BE2C (cell line): Measurements from ENCODE around the gene ASTN1.

Experiments
- DNase-seq: peaks from one replicate; pipeline ENCODE4 v3.0.0-alpha.2; 2020
- H3K27me3 ChIP-seq: fragments of 250-450 bp; sonication (Bioruptor Pico); 2 replicates; pipeline ENCODE4 v1.5.1; 2020; ENCODE audit warnings: mild to moderate bottlenecking
- H3K36me3 ChIP-seq: fragments of 250-450 bp; sonication (Bioruptor Pico); 2 replicates; pipeline ENCODE4 v1.5.1; 2020; ENCODE audit warnings: mild to moderate bottlenecking
- H3K4me1 ChIP-seq: fragments of 250-450 bp; sonication (Bioruptor Pico); 2 replicates; pipeline ENCODE4 v1.5.1; 2020
- H3K4me3 ChIP-seq: 2 replicates; pipeline ENCODE4 v1.5.1; 2011; ENCODE audit warnings: low read depth, low read length
- H3K9me3 ChIP-seq: fragments of 250-450 bp; sonication (Bioruptor Pico); 2 replicates; pipeline ENCODE4 v1.5.1; 2020
- TF ChIP-seq, protein P1 (sequence below): IDR thresholded peaks from 2 replicates; pipeline ENCODE4 v1.5.1; 2012; ENCODE audit warnings: mild to moderate bottlenecking, low read depth, low read length

The ASTN1 gene

DNA sequence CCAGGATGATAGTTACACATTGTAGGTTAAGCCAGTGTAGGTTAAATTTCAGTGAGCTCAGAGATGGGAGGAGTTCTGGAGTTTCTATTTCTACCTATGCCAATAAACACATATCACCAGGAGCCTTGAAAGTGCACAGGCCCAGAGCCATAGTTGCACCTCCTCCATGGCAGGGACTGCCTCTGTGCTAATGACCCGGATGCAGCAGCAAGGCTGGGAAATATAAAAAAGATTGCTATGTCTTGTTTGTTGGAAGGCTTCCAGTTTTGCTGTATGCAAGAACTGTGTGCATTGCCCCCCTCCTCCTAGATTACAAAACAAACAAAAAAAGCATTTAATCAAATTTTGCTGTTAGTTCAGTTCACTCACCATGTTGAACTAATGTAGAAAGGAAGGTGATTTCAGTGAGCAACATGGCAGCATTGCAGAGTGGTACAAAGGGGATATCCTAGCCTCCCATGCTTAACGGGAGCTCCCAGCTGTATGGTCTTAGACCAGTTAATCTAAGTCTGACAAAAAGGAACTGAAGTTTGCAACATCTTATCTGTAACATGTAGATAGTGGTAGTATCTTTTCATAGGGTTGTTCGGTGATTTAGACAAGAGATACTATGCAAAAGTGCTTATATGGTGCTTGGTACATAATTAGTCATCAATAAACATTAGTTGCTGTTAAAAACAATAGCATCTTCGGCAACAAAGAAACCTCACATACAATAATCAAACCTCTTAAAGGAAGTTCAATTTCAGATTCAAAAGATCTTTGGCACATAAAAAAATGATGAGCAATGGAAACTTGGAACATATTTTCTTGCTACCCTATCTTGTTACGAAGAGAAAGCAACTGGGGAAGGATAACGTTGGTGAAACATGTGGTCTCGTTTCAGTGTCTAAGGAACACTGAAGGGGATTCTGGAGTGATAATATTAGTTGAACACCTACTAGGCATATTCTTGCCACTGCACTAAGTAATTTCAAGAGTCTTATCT, 309.5 kb downstream of the ASTN1 start:
- TF ChIP-seq, protein P1, sequence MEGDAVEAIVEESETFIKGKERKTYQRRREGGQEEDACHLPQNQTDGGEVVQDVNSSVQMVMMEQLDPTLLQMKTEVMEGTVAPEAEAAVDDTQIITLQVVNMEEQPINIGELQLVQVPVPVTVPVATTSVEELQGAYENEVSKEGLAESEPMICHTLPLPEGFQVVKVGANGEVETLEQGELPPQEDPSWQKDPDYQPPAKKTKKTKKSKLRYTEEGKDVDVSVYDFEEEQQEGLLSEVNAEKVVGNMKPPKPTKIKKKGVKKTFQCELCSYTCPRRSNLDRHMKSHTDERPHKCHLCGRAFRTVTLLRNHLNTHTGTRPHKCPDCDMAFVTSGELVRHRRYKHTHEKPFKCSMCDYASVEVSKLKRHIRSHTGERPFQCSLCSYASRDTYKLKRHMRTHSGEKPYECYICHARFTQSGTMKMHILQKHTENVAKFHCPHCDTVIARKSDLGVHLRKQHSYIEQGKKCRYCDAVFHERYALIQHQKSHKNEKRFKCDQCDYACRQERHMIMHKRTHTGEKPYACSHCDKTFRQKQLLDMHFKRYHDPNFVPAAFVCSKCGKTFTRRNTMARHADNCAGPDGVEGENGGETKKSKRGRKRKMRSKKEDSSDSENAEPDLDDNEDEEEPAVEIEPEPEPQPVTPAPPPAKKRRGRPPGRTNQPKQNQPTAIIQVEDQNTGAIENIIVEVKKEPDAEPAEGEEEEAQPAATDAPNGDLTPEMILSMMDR = no peak
- Histone ChIP-seq H3K4me1 (peaks cover 11% of the 10 kb centered on the region), H3K9me3 (no peaks in the 10 kb centered on the region), H3K36me3 (no peaks in the 10 kb centered on the region), H3K27me3 (no peaks in the 10 kb centered on the region), H3K4me3 (no peak overlapping the region)
- no peak for DNase-seq

DNA sequence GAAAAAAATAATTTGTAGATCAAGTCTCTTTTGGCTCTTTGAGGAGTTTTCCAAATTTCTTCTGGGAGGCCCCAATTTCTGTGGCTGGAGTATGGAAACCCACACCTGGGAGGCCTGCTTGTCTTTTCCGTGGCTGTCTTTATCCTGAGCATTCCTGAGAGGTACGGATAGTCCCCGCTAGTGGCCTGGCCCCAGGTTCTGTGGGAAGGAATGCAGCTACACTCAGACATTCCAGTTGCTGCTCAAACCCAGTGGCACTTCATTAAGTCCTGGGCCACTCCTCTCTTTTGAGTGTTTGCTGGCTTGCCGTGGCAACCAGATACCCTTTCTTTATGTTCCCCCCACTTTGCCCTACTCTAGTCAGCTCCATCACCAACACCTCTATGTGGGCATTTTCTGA, 310.4 kb downstream of the ASTN1 start:
- Histone ChIP-seq H3K27me3 (no peaks in the 10 kb centered on the region), H3K4me3 (no peak overlapping the region), H3K4me1 (peaks cover 11% of the 10 kb centered on the region), H3K36me3 (no peaks in the 10 kb centered on the region), H3K9me3 (no peaks in the 10 kb centered on the region)
- no peak for DNase-seq
- TF ChIP-seq, protein P1 = no peak

DNA sequence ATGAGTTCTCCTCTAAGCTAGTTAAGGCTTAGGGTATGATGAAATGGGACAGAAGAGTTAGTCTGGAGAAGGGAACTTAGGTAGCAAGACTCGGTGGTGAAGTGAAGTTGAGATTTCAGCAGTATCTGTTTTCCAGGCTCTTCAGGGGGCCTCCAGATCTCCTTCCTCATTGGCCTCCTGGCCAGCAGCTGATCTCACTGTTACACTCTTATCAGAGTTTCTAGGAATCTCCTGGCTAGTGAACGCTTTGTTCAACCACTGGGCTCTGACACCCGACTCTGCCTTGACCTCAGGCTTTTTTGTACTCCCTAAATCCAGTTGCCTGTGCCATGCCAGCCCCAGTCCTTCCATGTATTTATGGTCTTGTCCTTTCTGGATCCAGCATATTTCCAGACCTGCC, 311.0 kb downstream of the ASTN1 start:
- DNase-seq = no peak
- Histone ChIP-seq H3K9me3 (no peaks in the 10 kb centered on the region), H3K27me3 (no peaks in the 10 kb centered on the region), H3K4me1 (peaks cover 10% of the 10 kb centered on the region), H3K36me3 (no peaks in the 10 kb centered on the region), H3K4me3 (no peak overlapping the region)
- TF ChIP-seq, protein P1 = no peak

DNA sequence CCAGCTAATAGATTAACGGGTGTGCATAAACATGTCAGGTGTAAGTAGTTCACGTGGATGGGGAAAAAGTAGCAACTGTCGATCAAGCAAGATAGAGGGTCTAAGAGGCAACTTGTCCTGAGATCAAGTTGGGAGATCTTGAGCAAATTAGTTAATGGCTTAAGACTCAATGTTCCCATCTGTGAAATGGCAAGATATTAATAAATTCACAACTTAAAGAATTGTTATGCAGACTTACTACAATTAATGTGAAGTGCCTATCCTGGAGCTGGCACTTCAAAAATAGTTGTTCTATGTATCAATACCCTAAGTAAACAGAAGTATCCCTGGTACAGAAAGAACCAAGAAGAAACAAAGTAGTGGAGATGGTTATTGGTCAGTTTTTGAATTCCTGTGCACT, 312.4 kb downstream of the ASTN1 start:
- no peak for DNase-seq
- H3K36me3 ChIP-seq = no peaks in the 10 kb centered on the region

DNA sequence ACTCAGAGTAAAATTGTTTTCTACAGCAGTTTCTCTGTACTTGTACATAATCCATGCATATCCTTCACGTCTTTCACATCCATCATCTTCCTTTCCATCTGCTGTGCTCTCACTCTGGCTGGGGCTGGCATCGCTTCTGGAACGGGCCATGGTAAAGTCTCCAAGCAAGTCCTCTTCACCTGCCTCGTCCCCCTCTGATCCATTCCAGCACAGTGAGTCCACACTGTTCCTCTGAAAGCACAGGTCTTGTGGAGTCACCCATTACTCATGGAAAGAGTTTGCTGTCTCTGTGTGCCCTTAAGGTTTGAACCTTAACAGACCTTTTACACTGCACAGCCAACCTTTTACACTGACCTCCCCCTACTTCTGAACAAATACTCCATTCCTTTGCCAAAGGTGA, 313.6 kb downstream of the ASTN1 start:
- H3K27me3 ChIP-seq = no peaks in the 10 kb centered on the region
- H3K9me3 ChIP-seq = no peaks in the 10 kb centered on the region
- no peak overlapping the region for H3K4me3 ChIP-seq
- DNase-seq = no peak
- peaks cover 13% of the 10 kb centered on the region; the same call in 1 of the 2 replicates for H3K4me1 ChIP-seq
- TF ChIP-seq, protein P1 = no peak
- H3K36me3 ChIP-seq = no peaks in the 10 kb centered on the region

More for the DNA sequence above, 312.4 kb downstream of the ASTN1 start:
- peaks cover 4% of the 10 kb centered on the region; the same call in 1 of the 2 replicates for H3K4me1 ChIP-seq
- H3K4me3 ChIP-seq = no peak overlapping the region
- TF ChIP-seq, protein P1 = no peak
- H3K27me3 ChIP-seq = no peaks in the 10 kb centered on the region
- H3K9me3 ChIP-seq = no peaks in the 10 kb centered on the region

DNA sequence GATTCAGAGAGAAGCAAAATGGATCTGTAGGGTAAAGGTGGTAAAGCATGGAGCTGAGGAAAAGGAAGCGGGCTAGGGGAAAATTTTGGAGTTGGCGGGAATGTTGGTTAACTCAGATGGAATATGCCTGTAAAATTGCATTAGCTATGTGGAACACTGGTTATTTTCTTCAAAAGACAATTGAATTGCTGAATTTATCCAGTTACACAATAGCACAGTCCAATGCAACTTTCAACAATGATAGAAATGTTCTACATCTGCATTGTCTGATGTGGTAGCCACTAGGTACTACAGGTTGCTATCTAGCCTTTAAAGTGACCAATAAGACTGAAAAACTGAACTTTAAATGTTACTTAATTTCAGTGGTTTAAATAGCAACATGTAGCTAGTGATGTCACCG, 315.2 kb downstream of the ASTN1 start:
- no peak overlapping the region for H3K4me3 ChIP-seq

More for the DNA sequence above, 315.2 kb downstream of the ASTN1 start:
- H3K4me1 ChIP-seq = peaks cover 13% of the 10 kb centered on the region; the same call in 1 of the 2 replicates
- H3K36me3 ChIP-seq = no peaks in the 10 kb centered on the region
- H3K27me3 ChIP-seq = no peaks in the 10 kb centered on the region
- no peak for DNase-seq
- H3K9me3 ChIP-seq = no peaks in the 10 kb centered on the region
- TF ChIP-seq, protein P1 = no peak
